ENCODE measurements around the gene ANGPT4.

- TF ChIP-seq POLR2A (IDR thresholded peaks at IDR 0.05) = no peak
- TF ChIP-seq CTCF (IDR thresholded peaks at IDR 0.05) = no peak
- TF ChIP-seq POLR2AphosphoS5 (IDR thresholded peaks at IDR 0.05) = no peak
- no peak for TF ChIP-seq EP300 (IDR thresholded peaks at IDR 0.05)
Observed at GRCh38 chr20:829551-829950, 86.6 kb downstream of the ANGPT4 start.

Measured in suprapubic skin (tissue), 4 donors.